ENCODE data around the gene IL10RB. TPM values are rescaled to one million over a fixed set of nuclear protein-coding genes. Genes with fewer than 3 reads are reported as not detected.
"Not testable (repeated sequence)": the region's sequence is repeated elsewhere in the genome, so short reads cannot be mapped to it uniquely, and the experiment has no call there.

IL10RB gene
- total RNA-seq, 1 experiment from 2014 or later, result 3.1 TPM

DNA sequence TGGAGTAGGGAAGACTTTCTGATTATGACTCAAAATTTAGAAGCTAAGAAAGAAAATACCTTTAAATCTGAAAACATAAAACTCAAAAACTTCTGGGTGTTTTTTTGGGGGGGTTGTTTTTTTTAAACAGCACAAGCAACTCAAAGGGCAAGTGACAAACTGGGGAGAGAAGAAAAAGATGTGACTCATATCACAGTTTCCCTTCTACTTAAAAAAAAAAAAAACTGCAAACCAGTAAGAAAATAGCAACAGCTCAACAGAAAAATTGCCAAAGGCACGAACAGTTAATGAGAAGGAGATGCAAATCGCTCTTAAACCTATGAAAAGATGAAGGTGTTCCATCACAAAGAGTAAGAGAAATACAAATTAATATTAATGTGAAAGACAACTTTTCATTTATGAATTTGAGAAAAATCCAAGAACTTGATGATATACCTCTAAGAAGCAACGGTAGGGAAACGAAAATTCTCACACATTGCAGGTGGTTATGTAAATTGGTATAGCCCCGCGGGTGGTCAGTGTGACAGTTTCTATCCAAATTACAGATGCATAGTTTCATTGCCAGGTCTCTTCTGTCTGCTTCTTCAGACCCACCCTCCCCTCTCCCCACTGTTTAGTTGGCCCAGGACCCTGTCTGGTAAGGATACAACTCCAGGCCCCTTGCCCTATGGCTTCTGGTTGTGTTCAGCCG is 27.5 kb upstream of the IL10RB start:
- TF ChIP-seq, protein P1, sequence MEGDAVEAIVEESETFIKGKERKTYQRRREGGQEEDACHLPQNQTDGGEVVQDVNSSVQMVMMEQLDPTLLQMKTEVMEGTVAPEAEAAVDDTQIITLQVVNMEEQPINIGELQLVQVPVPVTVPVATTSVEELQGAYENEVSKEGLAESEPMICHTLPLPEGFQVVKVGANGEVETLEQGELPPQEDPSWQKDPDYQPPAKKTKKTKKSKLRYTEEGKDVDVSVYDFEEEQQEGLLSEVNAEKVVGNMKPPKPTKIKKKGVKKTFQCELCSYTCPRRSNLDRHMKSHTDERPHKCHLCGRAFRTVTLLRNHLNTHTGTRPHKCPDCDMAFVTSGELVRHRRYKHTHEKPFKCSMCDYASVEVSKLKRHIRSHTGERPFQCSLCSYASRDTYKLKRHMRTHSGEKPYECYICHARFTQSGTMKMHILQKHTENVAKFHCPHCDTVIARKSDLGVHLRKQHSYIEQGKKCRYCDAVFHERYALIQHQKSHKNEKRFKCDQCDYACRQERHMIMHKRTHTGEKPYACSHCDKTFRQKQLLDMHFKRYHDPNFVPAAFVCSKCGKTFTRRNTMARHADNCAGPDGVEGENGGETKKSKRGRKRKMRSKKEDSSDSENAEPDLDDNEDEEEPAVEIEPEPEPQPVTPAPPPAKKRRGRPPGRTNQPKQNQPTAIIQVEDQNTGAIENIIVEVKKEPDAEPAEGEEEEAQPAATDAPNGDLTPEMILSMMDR (conservative IDR thresholded peaks at IDR 0.05), result no peak
- Histone ChIP-seq H2AFZ (ENCODE audit: low read length) (no peak overlapping the region), H2BK5ac (ENCODE audit: insufficient read length, low read length) (no peak overlapping the region), H2BK120ac (ENCODE audit: low read depth, low read length, poor library complexity, severe bottlenecking) (no peak overlapping the region), H2BK12ac (ENCODE audit: insufficient read length, low read depth, low read length) (no peak overlapping the region), H2AK5ac (ENCODE audit: insufficient read length, low read length) (no peak overlapping the region), H2BK20ac (ENCODE audit: low read depth, low read length, poor library complexity, severe bottlenecking) (no peak overlapping the region), H3K23ac (ENCODE audit: insufficient read length, low read depth, low read length) (no peak overlapping the region), H3K4me2 (ENCODE audit: insufficient read depth, insufficient read length, low read length) (no peak overlapping the region), H4K8ac (replicated peaks; ENCODE audit: insufficient read length, low read depth, low read length) (no peak overlapping the region), H2BK15ac (ENCODE audit: low read depth, low read length) (no peak overlapping the region), H3K9me3 (ENCODE audit: control insufficient read depth, low read depth, low read length) (peaks cover 23% of the 10 kb centered on the region), H3K27me3 (ENCODE audit: insufficient read depth, low read length) (no peaks in the 10 kb centered on the region), H4K91ac (ENCODE audit: insufficient read length, low read depth, low read length) (no peak overlapping the region), H3K4me1 (ENCODE audit: insufficient read depth, low read length) (peaks cover 5% of the 10 kb centered on the region; the same call in 1 of the 2 replicates), H3T11ph (ENCODE audit: low read length) (no peak overlapping the region), H3K4ac (ENCODE audit: low read depth, low read length) (no peak overlapping the region), H3K56ac (ENCODE audit: insufficient read length, low read depth, low read length) (no peak overlapping the region), H3K79me2 (ENCODE audit: insufficient read depth, low read length) (no peaks in the 10 kb centered on the region), H4K5ac (ENCODE audit: insufficient read length, low read depth, low read length) (no peak overlapping the region), H3K27ac (ENCODE audit: insufficient read length, low read depth, low read length) (no peak overlapping the region), H3K18ac (ENCODE audit: insufficient read length, low read depth, low read length) (no peak overlapping the region), H4K20me1 (ENCODE audit: control insufficient read depth, insufficient read depth, insufficient read length) (no peaks in the 10 kb centered on the region), H3K79me1 (ENCODE audit: insufficient read depth, low read depth, low read length, poor library complexity, severe bottlenecking) (no peaks in the 10 kb centered on the region), H3K9ac (ENCODE audit: extremely low read depth, insufficient read length, low read length) (no peak overlapping the region), H3K23me2 (ENCODE audit: insufficient read length, low read depth, low read length, poor library complexity, severe bottlenecking) (no peaks in the 10 kb centered on the region), H3K14ac (ENCODE audit: insufficient read depth, low read length) (no peak overlapping the region)
- H3K36me3 Mint-ChIP-seq (ENCODE audit: insufficient read depth in 1 of 3, low read depth in 3 of 3), result peaks cover 53 to 66% (median 60%) of the 10 kb centered on the region in 3 experiments
- peaks cover 7 to 10% of the 10 kb centered on the region in 2 experiments for H3K4me1 Mint-ChIP-seq
- H3K4me3 Mint-ChIP-seq, result no peak overlapping the region
- H3K9me3 Mint-ChIP-seq, result peaks cover 41 to 47% of the 10 kb centered on the region in 2 experiments
- WGBS (ENCODE audit: extremely low coverage, insufficient read length, low lambda C conversion rate), result no CpG with 5 or more reads among the region's 7 CpGs
- H3K27me3 Mint-ChIP-seq (ENCODE audit: low read depth), result no peaks in the 10 kb centered on the region
- DNase-seq, result no peak
- H3K27ac Mint-ChIP-seq, result no peak overlapping the region

DNA sequence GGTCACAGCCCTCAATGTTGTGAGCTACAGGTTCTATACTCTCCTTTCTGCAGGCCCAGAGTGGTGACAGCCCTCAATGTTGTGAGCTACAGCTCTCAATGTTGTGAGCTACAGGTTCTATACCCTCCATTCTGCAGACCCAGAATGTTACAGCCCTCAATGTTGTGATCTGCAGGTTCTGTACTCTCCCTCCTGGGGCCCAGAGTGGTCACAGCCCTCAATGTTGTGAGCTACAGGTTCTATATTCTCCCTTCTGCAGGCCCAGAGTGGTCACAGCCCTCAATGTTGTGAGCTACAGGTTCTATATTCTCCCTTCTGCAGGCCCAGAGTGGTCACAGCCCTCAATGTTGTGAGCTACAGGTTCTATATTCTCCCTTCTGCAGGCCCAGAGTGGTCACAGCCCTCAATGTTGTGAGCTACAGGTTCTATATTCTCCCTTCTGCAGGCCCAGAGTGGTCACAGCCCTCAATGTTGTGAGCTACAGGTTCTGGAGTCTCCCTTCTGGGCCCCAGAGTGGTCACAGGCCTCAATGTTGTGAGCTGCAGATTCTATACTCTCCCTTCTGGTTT is 26.5 kb upstream of the IL10RB start:
- H3K4me3 Mint-ChIP-seq; H3K14ac ChIP-seq (ENCODE audit: insufficient read depth, low read length); H4K5ac ChIP-seq (ENCODE audit: insufficient read length, low read depth, low read length); H2BK12ac ChIP-seq (ENCODE audit: insufficient read length, low read depth, low read length); H3K27ac Mint-ChIP-seq; H3T11ph ChIP-seq (ENCODE audit: low read length); H3K4me1 Mint-ChIP-seq; H3K27ac ChIP-seq (ENCODE audit: insufficient read length, low read depth, low read length); H4K8ac ChIP-seq (replicated peaks; ENCODE audit: insufficient read length, low read depth, low read length); H3K23me2 ChIP-seq (ENCODE audit: insufficient read length, low read depth, low read length, poor library complexity, severe bottlenecking); H2BK20ac ChIP-seq (ENCODE audit: low read depth, low read length, poor library complexity, severe bottlenecking); H3K4me1 ChIP-seq (ENCODE audit: insufficient read depth, low read length); H3K79me1 ChIP-seq (ENCODE audit: insufficient read depth, low read depth, low read length, poor library complexity, severe bottlenecking); H3K56ac ChIP-seq (ENCODE audit: insufficient read length, low read depth, low read length); H2AK5ac ChIP-seq (ENCODE audit: insufficient read length, low read length); H3K4me2 ChIP-seq (ENCODE audit: insufficient read depth, insufficient read length, low read length); H3K79me2 ChIP-seq (ENCODE audit: insufficient read depth, low read length); H3K27me3 Mint-ChIP-seq (ENCODE audit: low read depth); H3K18ac ChIP-seq (ENCODE audit: insufficient read length, low read depth, low read length); H4K20me1 ChIP-seq (ENCODE audit: control insufficient read depth, insufficient read depth, insufficient read length); H2BK120ac ChIP-seq (ENCODE audit: low read depth, low read length, poor library complexity, severe bottlenecking); DNase-seq; H2BK5ac ChIP-seq (ENCODE audit: insufficient read length, low read length); H2AFZ ChIP-seq (ENCODE audit: low read length); H3K23ac ChIP-seq (ENCODE audit: insufficient read length, low read depth, low read length); H3K4ac ChIP-seq (ENCODE audit: low read depth, low read length); H3K9ac ChIP-seq (ENCODE audit: extremely low read depth, insufficient read length, low read length); H2BK15ac ChIP-seq (ENCODE audit: low read depth, low read length); H4K91ac ChIP-seq (ENCODE audit: insufficient read length, low read depth, low read length); H3K27me3 ChIP-seq (ENCODE audit: insufficient read depth, low read length): not testable (repeated sequence)
- H3K9me3 ChIP-seq (ENCODE audit: control insufficient read depth, low read depth, low read length), result peaks cover 23% of the 10 kb centered on the region
- peaks cover 49 to 60% (median 59%) of the 10 kb centered on the region in 3 experiments for H3K36me3 Mint-ChIP-seq (ENCODE audit: insufficient read depth in 1 of 3, low read depth in 3 of 3)
- H3K9me3 Mint-ChIP-seq, result peaks cover 38 to 43% of the 10 kb centered on the region in 2 experiments

All from H9 (cell line).